ENCODE results near the gene SLIT1. TPM values are rescaled to one million over a fixed set of nuclear protein-coding genes. Genes with fewer than 3 reads are reported as not detected.

Gene SLIT1
- total and polyA plus RNA-seq, 2 donors (not counting 1 experiment from before 2014, with no cell fraction given) = 0.15 to 0.49 TPM

- DNase-seq = no peak
- Histone ChIP-seq H3K9ac (ENCODE audit: low read length) (no peak overlapping the region), H3K36me3 (replicated peaks in 1 of 2; ENCODE audit: control extremely low read depth in 1 of 2, control insufficient read depth in 1 of 2, extremely low read depth in 1 of 2, insufficient read depth in 2 of 2, low read length in 1 of 2) (no peaks in the 10 kb centered on the region), H3K4me3 (ENCODE audit: control extremely low read depth in 1 of 5, extremely low read depth in 1 of 5, insufficient read depth in 1 of 5, low read depth in 2 of 5, low read length in 4 of 5) (no peak overlapping the region), H3K27ac (ENCODE audit: low read length in 2 of 2) (no peak overlapping the region), H4K20me1 (ENCODE audit: control insufficient read depth, insufficient read depth, low read length, poor library complexity, severe bottlenecking) (no peaks in the 10 kb centered on the region), H3K4me2 (replicated peaks; ENCODE audit: low read depth, low read length, poor library complexity, severe bottlenecking) (no peak overlapping the region), H3K9me3 (ENCODE audit: control extremely low read depth in 1 of 3, control insufficient read depth in 2 of 3, insufficient read depth in 1 of 3, low read length in 2 of 3) (peaks cover 0 to 3% (median 3%) of the 10 kb centered on the region in 3 donors), H3K27me3 (replicated peaks in 1 of 4; ENCODE audit: control extremely low read depth in 1 of 4, control insufficient read depth in 3 of 4, insufficient read depth in 4 of 4, low read length in 3 of 4) (peaks cover 0 to 3% (median 0%) of the 10 kb centered on the region in 4 experiments), H3K4me1 (ENCODE audit: control insufficient read depth in 2 of 2, insufficient read depth in 2 of 2, low read length in 2 of 2) (peaks cover 7 to 10% of the 10 kb centered on the region in 2 donors), H3K79me2 (ENCODE audit: control insufficient read depth, insufficient read depth, low read length) (no peaks in the 10 kb centered on the region), H2AFZ (ENCODE audit: insufficient read depth, low read depth, low read length, poor library complexity, severe bottlenecking) (no peak overlapping the region)
- Mint-ChIP-seq H3K27ac (no peak overlapping the region), H3K4me1 (peaks cover 18% of the 10 kb centered on the region), H3K9me3 (ENCODE audit: insufficient read depth) (no peaks in the 10 kb centered on the region), H3K4me3 (no peak overlapping the region), H3K27me3 (peaks cover 7% of the 10 kb centered on the region)
- TF ChIP-seq, protein P1, sequence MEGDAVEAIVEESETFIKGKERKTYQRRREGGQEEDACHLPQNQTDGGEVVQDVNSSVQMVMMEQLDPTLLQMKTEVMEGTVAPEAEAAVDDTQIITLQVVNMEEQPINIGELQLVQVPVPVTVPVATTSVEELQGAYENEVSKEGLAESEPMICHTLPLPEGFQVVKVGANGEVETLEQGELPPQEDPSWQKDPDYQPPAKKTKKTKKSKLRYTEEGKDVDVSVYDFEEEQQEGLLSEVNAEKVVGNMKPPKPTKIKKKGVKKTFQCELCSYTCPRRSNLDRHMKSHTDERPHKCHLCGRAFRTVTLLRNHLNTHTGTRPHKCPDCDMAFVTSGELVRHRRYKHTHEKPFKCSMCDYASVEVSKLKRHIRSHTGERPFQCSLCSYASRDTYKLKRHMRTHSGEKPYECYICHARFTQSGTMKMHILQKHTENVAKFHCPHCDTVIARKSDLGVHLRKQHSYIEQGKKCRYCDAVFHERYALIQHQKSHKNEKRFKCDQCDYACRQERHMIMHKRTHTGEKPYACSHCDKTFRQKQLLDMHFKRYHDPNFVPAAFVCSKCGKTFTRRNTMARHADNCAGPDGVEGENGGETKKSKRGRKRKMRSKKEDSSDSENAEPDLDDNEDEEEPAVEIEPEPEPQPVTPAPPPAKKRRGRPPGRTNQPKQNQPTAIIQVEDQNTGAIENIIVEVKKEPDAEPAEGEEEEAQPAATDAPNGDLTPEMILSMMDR (IDR thresholded peaks at IDR 0.05) = no peak
- TF ChIP-seq EZH2 (IDR thresholded peaks at IDR 0.05; ENCODE audit: borderline replicate concordance, insufficient read depth, low read depth, low read length, poor library complexity, severe bottlenecking) = no peak
- WGBS (ENCODE audit: insufficient coverage) = 93% methylated on average over 3 of the region's 8 CpGs
- POLR2A ChIA-PET = no interaction called here
- CTCF ChIA-PET = interaction anchor here (1.1 to 1.8 kb wide), 2 partner anchors 16 to 169 kb away, joined by 3 to 6 read pairs; no protein-coding TSS in a partner anchor
- intact Hi-C loops (cut with micrococcal nuclease) = no loop called here
- no peak for ATAC-seq (ENCODE audit: low read depth)
Measured at GRCh38 chr10:97040706-97041105, 145.1 kb downstream of the SLIT1 start.

- DNase-seq (no peak), ATAC-seq (ENCODE audit: low read depth) (no peak)
- ChIA-PET CTCF (interaction anchor here (0.5 to 0.9 kb wide), 2 partner anchors 15 to 142 kb away, joined by 3 read pairs; no protein-coding TSS in a partner anchor), POLR2A (no interaction called here)
- 100% methylated on average over 1 of the region's 9 CpGs for WGBS (ENCODE audit: insufficient coverage)
- H3K36me3 ChIP-seq (replicated peaks in 1 of 2; ENCODE audit: control extremely low read depth in 1 of 2, control insufficient read depth in 1 of 2, extremely low read depth in 1 of 2, insufficient read depth in 2 of 2, low read length in 1 of 2) = no peaks in the 10 kb centered on the region
- no peak overlapping the region for H3K4me2 ChIP-seq (replicated peaks; ENCODE audit: low read depth, low read length, poor library complexity, severe bottlenecking)
- no peak overlapping the region for H2AFZ ChIP-seq (ENCODE audit: insufficient read depth, low read depth, low read length, poor library complexity, severe bottlenecking)
- H3K27me3 ChIP-seq (replicated peaks in 1 of 4; ENCODE audit: control extremely low read depth in 1 of 4, control insufficient read depth in 3 of 4, insufficient read depth in 4 of 4, low read length in 3 of 4) = peaks cover 0 to 3% (median 0%) of the 10 kb centered on the region in 4 experiments
- Mint-ChIP-seq H3K27me3 (peaks cover 12% of the 10 kb centered on the region), H3K4me3 (no peak overlapping the region), H3K4me1 (peaks cover 18% of the 10 kb centered on the region), H3K9me3 (ENCODE audit: insufficient read depth) (no peaks in the 10 kb centered on the region), H3K27ac (no peak overlapping the region)
- no peaks in the 10 kb centered on the region for H4K20me1 ChIP-seq (ENCODE audit: control insufficient read depth, insufficient read depth, low read length, poor library complexity, severe bottlenecking)
- H3K9me3 ChIP-seq (ENCODE audit: control extremely low read depth in 1 of 3, control insufficient read depth in 2 of 3, insufficient read depth in 1 of 3, low read length in 2 of 3) = peaks cover 0 to 3% (median 3%) of the 10 kb centered on the region in 3 donors
- no peak overlapping the region for H3K9ac ChIP-seq (ENCODE audit: low read length)
- H3K4me1 ChIP-seq (ENCODE audit: control insufficient read depth in 2 of 2, insufficient read depth in 2 of 2, low read length in 2 of 2) = peaks cover 7 to 10% of the 10 kb centered on the region in 2 donors
- TF ChIP-seq, protein P1 (IDR thresholded peaks at IDR 0.05) = no peak
- no peak for TF ChIP-seq EZH2 (IDR thresholded peaks at IDR 0.05; ENCODE audit: borderline replicate concordance, insufficient read depth, low read depth, low read length, poor library complexity, severe bottlenecking)
- H3K27ac ChIP-seq (ENCODE audit: low read length in 2 of 2) = no peak overlapping the region
- no peaks in the 10 kb centered on the region for H3K79me2 ChIP-seq (ENCODE audit: control insufficient read depth, insufficient read depth, low read length)
- intact Hi-C loops (cut with micrococcal nuclease) = no loop called here
- no peak overlapping the region for H3K4me3 ChIP-seq (ENCODE audit: control extremely low read depth in 1 of 5, extremely low read depth in 1 of 5, insufficient read depth in 1 of 5, low read depth in 2 of 5, low read length in 4 of 5)
Measured at GRCh38 chr10:97040248-97040584, 145.5 kb downstream of the SLIT1 start.
